OCI-LY3 (cell line): ENCODE measurements around the gene FBXL15.

Experiments used
- H2AFZ ChIP-seq: fragments of 200-600, 300-600 bp; shearing (Covaris generic); 2 replicates; pipeline ENCODE4 v1.6.0; 2014; ENCODE audit warnings: antibody characterized with exemption, low read depth, low read length
- H3K27ac ChIP-seq: fragments of 200-600, 300-600 bp; sonication (generic); 2 replicates; pipeline ENCODE4 v1.5.1; 2014; ENCODE audit warnings: mild to moderate bottlenecking, low read length, moderate library complexity, mixed read lengths
- H3K27me3 ChIP-seq: fragments of 200-600, 300-600 bp; sonication (generic); 2 replicates; pipeline ENCODE4 v1.6.1; 2014; ENCODE audit warnings: low read depth, low read length, mixed read lengths
- H3K36me3 ChIP-seq: fragments of 200-600, 300-600 bp; sonication (generic); replicated peaks from 2 replicates; pipeline ENCODE3; 2014; ENCODE audit warnings: low read depth, low read length, mixed read lengths
- H3K4me1 ChIP-seq: fragments of 300-600, 200-600 bp; sonication (generic); 2 replicates; pipeline ENCODE4 v1.6.1; 2014; ENCODE audit warnings: low read length, mixed read lengths
- H3K4me2 ChIP-seq: fragments of 200-600, 300-600 bp; sonication (generic); 2 replicates; pipeline ENCODE4 v1.6.1; 2014; ENCODE audit warnings: low read length, mixed read lengths
- H3K4me3 ChIP-seq: fragments of 300-600, 200-600 bp; sonication (generic); 2 replicates; pipeline ENCODE4 v1.5.1; 2014; ENCODE audit warnings: antibody characterized with exemption, mild to moderate bottlenecking, low read length, moderate library complexity
- H3K79me2 ChIP-seq: fragments of 300-600, 200-600 bp; shearing (Covaris generic); 2 replicates; pipeline ENCODE4 v1.6.1; 2014; ENCODE audit warnings: mild to moderate bottlenecking, low read length, mixed read lengths
- H3K9ac ChIP-seq: fragments of 300-600, 200-600 bp; shearing (Covaris generic); 2 replicates; pipeline ENCODE4 v1.6.0; 2014; ENCODE audit warnings: mild to moderate bottlenecking, low read length, moderate library complexity
- H3K9me3 ChIP-seq: fragments of 200-600, 300-600 bp; shearing (Covaris generic); 2 replicates; pipeline ENCODE4 v1.6.1; 2014; ENCODE audit warnings: low read length, mixed read lengths; ENCODE audit not compliant: insufficient read depth
- H4K20me1 ChIP-seq: fragments of 200-600, 300-600 bp; sonication (generic); 2 replicates; pipeline ENCODE4 v1.6.1; 2016; ENCODE audit warnings: low read length, mixed read lengths; ENCODE audit not compliant: insufficient read depth
- EZH2phosphoT487 ChIP-seq: fragments of 200-600 bp; shearing (Covaris generic); IDR thresholded peaks from 2 replicates; pipeline ENCODE4 v1.6.1; 2018; ENCODE audit warnings: antibody characterized with exemption, mixed run types, low read depth
- TF ChIP-seq, protein P1 (sequence below): fragments of 200-600, 300-600 bp; sonication (generic); IDR thresholded peaks from 2 replicates; pipeline ENCODE4 v1.5.1; 2014; ENCODE audit warnings: antibody characterized with exemption, low read length, low read depth

FBXL15 gene

DNA sequence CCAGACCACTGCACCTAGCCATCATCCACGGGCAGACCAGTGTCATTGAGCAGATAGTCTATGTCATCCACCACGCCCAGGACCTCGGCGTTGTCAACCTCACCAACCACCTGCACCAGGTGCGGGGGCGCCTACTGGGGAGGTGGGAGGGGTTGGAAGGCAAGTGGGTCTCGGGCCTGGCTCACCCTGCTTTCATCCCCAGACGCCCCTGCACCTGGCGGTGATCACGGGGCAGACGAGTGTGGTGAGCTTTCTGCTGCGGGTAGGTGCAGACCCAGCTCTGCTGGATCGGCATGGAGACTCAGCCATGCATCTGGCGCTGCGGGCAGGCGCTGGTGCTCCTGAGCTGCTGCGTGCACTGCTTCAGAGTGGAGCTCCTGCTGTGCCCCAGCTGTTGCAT, 20.6 kb upstream of the FBXL15 start:
- Histone ChIP-seq H3K79me2 (peaks cover 39% of the 10 kb centered on the region), H3K36me3 (peaks cover 45% of the 10 kb centered on the region), H3K27ac (peak overlapping the region; percentile 53), H2AFZ (no peak overlapping the region), H3K9me3 (no peaks in the 10 kb centered on the region), H3K4me3 (peak overlapping the region; percentile 64; the same call in 1 of the 2 replicates), H3K4me1 (peaks cover 45% of the 10 kb centered on the region), H3K9ac (peak overlapping the region; percentile 42; the same call in 1 of the 2 replicates), H4K20me1 (peaks cover 13% of the 10 kb centered on the region), H3K27me3 (no peaks in the 10 kb centered on the region), H3K4me2 (peak overlapping the region; percentile 95)
- no peak for TF ChIP-seq EZH2phosphoT487
- TF ChIP-seq, protein P1, sequence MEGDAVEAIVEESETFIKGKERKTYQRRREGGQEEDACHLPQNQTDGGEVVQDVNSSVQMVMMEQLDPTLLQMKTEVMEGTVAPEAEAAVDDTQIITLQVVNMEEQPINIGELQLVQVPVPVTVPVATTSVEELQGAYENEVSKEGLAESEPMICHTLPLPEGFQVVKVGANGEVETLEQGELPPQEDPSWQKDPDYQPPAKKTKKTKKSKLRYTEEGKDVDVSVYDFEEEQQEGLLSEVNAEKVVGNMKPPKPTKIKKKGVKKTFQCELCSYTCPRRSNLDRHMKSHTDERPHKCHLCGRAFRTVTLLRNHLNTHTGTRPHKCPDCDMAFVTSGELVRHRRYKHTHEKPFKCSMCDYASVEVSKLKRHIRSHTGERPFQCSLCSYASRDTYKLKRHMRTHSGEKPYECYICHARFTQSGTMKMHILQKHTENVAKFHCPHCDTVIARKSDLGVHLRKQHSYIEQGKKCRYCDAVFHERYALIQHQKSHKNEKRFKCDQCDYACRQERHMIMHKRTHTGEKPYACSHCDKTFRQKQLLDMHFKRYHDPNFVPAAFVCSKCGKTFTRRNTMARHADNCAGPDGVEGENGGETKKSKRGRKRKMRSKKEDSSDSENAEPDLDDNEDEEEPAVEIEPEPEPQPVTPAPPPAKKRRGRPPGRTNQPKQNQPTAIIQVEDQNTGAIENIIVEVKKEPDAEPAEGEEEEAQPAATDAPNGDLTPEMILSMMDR, result no peak

DNA sequence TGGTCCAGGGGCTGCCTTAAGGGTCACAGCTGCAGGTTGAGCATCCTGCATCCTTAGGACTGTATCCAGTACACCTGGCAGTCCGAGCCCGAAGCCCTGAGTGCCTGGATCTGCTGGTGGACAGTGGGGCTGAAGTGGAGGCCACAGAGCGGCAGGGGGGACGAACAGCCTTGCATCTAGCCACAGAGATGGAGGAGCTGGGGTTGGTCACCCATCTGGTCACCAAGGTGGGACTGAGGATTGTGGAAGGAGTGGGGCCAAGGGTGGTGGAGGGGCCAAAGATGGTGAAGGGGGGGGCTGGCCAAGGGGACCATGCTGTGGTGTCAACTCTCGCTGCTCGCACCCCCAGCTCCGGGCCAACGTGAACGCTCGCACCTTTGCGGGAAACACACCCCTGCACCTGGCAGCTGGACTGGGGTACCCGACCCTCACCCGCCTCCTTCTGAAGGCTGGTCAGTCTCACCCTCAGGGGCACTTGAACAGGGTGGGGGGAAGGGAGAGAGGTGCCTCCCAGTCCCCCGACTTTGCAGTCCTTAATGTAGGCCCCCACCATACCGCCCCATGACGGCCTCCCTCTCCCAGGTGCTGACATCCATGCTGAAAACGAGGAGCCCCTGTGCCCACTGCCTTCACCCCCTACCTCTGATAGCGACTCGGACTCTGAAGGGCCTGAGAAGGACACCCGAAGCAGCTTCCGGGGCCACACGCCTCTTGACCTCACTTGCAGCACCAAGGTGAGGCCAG, 19.9 kb upstream of the FBXL15 start:
- Histone ChIP-seq H2AFZ (no peak overlapping the region), H3K36me3 (peaks cover 44% of the 10 kb centered on the region), H3K27ac (no peak overlapping the region), H3K4me2 (no peak overlapping the region), H3K79me2 (peaks cover 35% of the 10 kb centered on the region), H3K9ac (no peak overlapping the region), H3K4me1 (peaks cover 45% of the 10 kb centered on the region), H4K20me1 (peaks cover 13% of the 10 kb centered on the region), H3K27me3 (no peaks in the 10 kb centered on the region), H3K4me3 (no peak overlapping the region), H3K9me3 (no peaks in the 10 kb centered on the region)
- no peak for TF ChIP-seq EZH2phosphoT487
- TF ChIP-seq, protein P1, result no peak

DNA sequence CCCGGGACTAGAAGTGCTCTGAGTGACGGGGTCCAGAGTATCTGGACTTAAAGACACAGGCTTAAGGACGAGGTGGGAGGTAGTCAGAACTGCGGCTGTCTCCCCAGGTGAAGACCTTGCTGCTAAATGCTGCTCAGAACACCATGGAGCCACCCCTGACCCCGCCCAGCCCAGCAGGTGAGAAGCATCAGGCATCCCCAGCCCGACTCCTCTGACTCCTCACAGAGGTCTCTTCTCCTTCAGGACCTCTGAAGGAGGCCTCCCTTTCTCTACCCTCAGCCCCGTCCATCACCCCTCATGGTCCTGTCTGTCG, 19.3 kb upstream of the FBXL15 start:
- no peak overlapping the region for H3K4me2 ChIP-seq
- no peak overlapping the region for H2AFZ ChIP-seq

DNA sequence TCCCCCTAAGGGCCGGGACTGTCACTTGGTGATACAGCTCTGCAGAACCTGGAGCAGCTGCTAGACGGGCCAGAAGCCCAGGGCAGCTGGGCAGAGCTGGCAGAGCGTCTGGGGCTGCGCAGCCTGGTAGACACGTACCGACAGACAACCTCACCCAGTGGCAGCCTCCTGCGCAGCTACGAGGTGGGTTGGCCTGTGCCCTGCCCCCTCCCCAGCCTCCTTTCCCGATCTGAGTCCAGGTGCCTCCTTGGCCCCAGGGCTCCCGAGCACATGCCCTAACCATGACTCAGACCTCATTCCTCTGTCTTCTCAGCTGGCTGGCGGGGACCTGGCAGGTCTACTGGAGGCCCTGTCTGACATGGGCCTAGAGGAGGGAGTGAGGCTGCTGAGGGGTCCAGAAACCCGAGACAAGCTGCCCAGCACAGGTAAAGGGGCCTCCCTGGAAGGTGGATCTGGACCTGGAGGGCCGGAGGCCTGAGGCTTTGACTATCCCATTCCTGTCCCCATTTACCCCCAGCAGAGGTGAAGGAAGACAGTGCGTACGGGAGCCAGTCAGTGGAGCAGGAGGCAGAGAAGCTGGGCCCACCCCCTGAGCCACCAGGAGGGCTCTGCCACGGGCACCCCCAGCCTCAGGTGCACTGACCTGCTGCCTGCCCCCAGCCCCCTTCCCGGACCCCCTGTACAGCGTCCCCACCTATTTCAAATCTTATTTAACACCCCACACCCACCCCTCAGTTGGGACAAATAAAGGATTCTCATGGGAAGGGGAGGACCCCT, 18.7 kb upstream of the FBXL15 start:
- Histone ChIP-seq H3K79me2 (peaks cover 23% of the 10 kb centered on the region), H3K9ac (no peak overlapping the region), H3K27me3 (no peaks in the 10 kb centered on the region), H3K4me2 (no peak overlapping the region), H4K20me1 (peaks cover 13% of the 10 kb centered on the region), H3K36me3 (peaks cover 33% of the 10 kb centered on the region), H3K9me3 (no peaks in the 10 kb centered on the region), H2AFZ (no peak overlapping the region), H3K27ac (no peak overlapping the region), H3K4me1 (peaks cover 38% of the 10 kb centered on the region), H3K4me3 (no peak overlapping the region)
- TF ChIP-seq, protein P1, result no peak
- no peak for TF ChIP-seq EZH2phosphoT487

More for the DNA sequence above, 19.3 kb upstream of the FBXL15 start:
- Histone ChIP-seq H3K36me3 (peaks cover 39% of the 10 kb centered on the region), H3K79me2 (peaks cover 29% of the 10 kb centered on the region), H3K27me3 (no peaks in the 10 kb centered on the region), H3K9me3 (no peaks in the 10 kb centered on the region), H3K9ac (no peak overlapping the region), H3K27ac (no peak overlapping the region), H3K4me1 (peaks cover 44% of the 10 kb centered on the region), H4K20me1 (peaks cover 13% of the 10 kb centered on the region), H3K4me3 (no peak overlapping the region)
- TF ChIP-seq, protein P1, result no peak
- no peak for TF ChIP-seq EZH2phosphoT487
